HK-2 (cell line): ENCODE results near the gene MGLL.

Experiments used
- DNase-seq: peaks from one replicate; pipeline ENCODE4 v3.0.0-alpha.2; 2018; ENCODE audit not compliant: unreplicated experiment

The MGLL gene

DNA sequence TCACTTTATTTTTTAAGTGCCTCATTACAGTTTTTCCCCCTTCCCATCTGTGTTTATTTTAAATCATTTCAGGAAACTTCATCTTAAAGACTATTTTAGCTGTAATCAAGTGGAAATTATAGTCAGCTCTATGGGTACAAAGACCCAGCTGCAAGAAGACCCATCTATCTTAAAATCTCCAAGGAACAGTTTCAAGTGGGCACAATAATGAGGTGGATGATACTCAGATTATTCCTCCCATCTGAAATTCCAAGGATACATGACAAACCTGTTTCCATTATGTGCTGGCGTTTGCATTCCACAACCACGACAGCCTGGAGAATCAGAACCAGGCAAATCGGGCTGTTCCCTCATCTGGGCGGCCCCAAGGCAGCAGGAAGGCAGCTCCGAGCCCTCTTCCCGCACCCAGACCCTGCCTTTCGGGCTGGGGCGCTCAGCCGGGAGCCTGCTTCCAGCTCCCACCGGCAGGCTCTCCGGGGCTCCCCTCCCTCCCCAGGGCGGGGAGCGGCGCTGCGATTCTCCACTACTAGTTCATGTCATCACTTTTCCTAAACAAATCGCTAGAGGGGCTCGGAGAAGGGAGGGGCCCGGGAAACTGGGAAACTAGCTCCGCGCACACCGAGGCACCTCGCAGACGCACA lies at the start of gene MGLL:
MGLL (minus strand) TSS at position 475 of the 641 bp plus-strand sequence; CDS start at position 278, 197 bp downstream.
- peak; percentile 65 for DNase-seq

DNA sequence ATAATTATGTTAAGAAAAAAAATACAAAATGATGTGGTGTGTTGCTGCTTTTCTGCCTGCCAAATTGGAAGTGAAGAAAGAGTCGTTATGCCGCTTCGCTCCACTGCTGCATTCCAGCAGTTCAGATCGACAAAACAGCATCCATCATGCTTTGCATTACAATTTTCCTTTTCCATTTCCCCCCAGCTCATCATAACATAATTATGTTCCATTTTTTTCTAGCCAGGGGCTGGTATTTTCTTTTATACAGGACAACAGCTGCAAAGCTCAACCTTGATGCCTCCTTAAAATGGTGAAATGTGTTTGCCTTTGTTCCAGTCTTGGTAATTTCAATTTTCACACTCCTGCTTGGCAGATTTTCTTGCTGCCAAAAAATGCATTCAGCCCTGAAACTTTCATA lies 47.8 kb upstream of the MGLL start:
- DNase-seq: no peak

DNA sequence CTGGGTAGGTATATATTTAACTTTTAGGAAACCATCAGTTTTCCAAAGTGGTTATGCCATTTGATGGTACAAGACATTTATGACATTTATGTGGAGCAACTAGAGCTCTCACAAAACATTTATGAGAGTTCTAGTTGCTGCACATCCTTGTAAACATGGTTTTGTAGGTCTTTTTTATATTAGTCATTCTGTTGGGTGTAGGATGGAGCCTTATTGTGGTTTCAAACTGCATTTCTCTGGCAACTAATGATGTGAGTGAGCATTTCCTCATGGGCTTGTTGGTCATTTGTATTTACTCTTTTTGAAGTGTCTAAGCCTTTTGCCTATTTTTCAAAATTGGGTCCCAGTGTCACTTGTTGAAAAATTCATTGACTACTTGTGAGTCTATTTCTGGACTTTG lies 45.7 kb upstream of the MGLL start:
- no peak for DNase-seq

DNA sequence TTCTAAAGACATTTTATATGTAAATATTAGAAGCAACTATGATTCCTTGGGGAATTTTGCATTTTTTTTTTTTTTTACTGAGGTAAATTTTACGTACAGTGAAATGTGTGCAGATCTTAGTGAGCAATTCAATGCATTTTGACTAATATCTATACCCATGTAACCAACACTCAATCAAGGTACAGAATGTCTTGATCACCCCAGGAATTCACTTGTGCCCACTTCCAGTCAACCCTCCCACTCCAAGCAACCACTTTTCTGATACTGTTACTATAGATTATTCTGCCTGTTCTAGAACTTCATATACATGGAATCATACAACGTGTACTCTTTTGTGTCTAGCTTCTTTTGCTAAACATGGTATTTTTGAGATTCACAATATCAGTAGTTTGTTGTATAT lies 45.1 kb upstream of the MGLL start:
- no peak for DNase-seq

DNA sequence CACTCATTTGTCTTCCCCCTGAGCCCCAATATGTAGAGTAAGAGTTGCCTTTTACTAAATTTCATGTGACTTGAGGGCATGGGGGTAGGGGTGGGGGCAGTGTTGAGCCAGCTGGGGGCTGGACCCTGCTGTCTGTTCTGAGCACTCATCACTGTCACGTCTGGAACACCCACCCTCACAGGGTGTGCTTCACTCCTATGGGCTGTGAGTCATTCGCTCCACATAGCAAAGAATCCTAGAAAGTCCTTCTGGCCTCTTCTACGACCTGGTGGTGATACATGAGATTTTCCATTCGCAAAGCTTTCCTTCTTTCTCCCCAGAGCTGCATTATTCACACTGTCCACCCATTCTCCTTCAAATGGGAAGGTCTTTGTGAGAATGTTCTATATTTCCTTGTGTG lies 43.6 kb upstream of the MGLL start:
- DNase-seq: peak; percentile 33

DNA sequence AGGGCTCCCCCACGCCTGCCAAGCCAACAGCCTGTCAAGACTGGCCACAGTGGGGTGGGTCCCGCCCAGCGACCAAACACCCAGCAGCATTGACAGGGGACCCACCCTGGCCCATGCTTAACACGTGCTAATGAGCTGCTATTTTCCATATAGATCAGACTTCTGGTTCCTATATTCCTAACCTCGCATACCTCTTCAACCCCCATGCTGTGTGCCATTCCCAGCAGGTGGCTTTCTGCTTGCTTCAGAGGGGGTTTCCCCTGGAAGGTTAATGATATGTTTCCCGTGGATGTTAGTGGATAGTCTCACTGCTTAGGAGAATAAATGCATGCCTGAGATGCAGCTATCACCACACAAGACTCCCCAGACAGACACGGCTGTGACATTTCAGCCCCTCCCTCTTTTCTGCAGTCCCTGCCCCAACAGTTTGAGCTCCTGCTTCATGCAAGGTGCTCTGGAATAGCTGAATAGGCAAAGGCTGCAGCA lies 37.9 kb upstream of the MGLL start:
- DNase-seq: no peak

DNA sequence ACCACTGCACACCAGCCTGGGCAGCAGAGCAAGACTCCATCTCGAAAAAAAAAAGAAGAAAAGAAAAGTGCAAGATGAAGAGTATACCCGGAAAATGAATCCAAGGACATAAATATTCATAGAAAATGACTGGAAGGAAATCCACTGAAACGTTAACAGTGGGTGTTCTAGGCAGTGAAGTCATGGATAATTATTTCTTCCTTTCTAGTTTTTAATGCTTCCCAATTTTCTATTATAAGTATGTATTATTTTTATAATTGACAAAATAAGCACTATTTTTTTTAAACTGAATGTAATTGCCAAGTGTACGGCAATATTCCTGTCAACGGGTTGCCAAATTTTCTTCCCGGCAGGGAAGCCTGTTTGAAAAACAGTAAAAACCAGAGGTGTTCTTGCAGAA lies 37.4 kb upstream of the MGLL start:
- no peak for DNase-seq

DNA sequence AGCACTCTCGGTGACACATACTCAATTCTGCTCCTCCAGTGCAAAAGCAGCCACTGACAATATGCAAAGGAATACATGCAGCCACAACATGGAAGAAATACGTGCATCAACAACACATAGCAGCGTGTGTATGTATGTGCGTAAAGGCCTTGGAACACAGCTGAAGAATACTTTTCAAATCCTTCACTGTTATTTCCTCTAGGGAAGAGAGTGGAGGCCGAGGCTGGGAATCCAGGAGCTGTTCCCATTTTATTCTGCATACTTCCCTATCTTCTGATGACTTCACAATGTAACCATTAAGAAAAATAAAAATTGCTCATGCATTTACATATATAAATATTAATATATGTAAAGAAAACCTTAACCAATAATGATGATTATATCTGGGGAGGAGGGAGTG lies 36.6 kb upstream of the MGLL start:
- DNase-seq: no peak

DNA sequence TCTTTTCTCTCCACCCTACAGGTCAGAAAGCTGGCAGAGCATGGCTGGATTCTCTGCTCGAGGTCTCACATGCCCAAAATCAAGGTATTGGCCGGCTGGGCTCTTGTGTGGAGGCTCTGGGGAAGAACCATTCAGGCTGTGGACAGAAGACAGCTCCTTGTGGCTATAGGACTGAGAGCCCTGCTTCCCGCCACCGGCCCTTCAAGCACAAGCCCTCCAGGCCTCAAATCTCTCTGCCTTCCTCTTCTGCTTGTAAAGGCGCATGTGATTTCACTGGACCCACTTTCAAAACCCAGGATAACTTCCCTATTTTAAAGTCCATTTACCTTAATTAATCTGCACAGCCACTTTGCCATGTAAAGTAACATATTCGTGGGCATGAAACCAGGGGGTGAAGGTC lies 36.2 kb upstream of the MGLL start:
- DNase-seq: no peak

DNA sequence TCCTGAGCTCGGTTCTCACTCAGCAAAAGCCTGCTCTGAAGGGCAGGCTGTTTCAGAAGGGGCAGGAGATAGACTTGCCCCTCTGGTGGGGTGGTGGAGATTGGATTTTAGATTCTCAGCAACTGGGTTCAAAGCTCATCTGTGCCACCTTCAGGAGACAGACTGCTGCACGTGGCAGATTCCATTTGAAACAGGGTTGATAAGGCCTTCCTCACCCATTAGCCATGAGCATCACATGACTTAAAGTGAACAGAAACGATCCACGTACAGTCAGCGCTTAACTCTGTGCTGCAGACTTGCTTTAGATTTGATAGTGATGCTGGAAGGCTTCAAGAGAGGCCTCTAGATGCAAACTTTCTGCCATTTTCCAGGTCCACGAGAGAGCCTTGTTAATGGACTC lies 35.0 kb upstream of the MGLL start:
- no peak for DNase-seq

DNA sequence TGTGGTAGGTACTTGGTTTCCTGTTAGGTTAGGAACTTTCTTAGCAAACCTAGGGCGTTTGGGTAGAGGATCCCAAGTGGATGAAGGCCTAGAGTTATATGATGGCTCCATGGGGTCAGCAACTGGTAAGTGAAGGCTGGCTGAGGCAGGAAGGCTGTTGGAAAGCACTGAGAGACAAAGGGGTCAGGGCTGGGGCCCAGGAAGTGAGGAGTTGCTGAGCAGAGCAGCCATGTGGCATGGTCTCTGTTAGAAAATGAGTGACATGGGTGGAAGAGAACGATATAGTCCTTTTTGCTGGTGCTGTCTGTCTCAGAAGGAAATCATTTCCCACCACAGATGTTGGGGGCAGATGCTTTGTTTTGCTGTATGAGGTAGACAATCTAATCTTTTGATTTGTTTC lies 34.5 kb upstream of the MGLL start:
- no peak for DNase-seq

DNA sequence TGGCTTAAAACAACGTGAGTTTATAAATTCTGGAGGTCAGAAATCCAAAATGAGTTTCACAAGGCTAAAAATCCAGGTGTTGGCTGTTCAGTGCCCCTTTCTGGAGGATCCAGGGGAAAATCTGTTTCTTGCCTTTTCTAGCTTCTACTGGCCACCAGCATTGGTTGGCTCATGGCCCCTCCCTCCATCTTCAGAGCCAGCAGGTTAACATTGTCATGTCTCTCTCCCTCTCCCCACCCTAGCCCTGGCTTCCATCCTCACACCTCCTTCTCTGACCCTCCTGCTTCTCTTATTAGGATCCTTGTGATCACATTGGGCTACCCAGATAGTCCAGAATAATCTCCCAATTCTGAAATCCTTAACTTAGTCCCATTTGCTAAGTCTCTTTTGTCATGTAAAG lies 32.9 kb upstream of the MGLL start:
- no peak for DNase-seq

DNA sequence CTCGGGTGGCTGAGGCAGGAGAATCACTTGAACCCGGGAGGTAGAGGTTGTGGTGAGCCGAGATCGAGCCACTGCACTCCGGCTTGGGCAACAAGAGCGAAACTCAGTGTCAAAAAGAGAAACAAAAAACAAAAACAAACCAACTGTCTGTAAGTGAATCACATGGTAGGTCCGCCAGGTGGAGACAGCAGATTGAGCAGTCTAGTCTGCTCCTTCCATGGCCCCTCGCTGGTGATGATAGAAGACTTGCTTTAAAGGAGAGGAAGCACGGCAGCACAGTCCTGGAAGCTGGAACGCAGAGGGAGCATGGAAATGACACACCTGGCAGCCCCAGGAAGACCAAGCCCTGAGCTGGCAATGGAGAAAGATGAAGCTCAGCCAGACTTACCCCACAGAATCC lies 31.4 kb upstream of the MGLL start:
- no peak for DNase-seq

DNA sequence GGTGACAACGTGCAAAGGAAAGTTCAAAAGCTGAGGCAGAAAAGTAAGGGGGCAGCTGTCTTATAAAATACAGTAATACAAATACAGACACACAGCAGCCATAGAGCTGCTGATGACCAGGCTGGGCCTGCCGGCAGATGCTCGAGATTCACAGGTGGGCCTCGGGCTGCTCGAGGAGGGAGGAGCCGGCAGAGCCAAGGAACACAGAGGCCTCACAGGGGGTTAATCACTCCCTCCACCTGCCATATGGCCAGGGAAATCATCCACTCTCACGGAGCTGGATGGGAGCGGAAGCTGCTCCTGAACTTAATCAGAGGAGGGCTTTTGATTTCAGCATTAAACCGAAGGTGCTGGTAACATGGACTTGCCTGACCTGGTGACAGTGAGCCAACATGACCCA lies 29.6 kb upstream of the MGLL start:
- no peak for DNase-seq

DNA sequence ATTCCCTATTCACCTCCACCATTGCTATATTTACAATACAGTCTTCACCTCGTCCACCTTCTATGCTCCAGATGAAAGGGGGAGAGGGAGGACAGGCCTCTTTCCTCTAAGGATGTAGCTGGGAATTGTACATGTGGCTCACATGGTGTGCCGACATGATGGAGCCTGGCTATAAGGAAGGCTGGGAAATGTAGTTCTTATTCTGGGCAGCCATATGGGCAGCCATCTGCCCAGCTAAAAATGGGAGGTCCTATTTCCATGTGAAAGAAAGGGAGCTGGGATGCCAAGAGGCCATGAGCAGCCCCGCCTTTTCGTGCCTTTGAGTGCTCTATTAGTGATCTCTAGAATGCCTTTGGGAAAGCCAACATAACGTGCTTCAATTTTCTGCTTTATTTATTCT lies 27.1 kb upstream of the MGLL start:
- DNase-seq: no peak

DNA sequence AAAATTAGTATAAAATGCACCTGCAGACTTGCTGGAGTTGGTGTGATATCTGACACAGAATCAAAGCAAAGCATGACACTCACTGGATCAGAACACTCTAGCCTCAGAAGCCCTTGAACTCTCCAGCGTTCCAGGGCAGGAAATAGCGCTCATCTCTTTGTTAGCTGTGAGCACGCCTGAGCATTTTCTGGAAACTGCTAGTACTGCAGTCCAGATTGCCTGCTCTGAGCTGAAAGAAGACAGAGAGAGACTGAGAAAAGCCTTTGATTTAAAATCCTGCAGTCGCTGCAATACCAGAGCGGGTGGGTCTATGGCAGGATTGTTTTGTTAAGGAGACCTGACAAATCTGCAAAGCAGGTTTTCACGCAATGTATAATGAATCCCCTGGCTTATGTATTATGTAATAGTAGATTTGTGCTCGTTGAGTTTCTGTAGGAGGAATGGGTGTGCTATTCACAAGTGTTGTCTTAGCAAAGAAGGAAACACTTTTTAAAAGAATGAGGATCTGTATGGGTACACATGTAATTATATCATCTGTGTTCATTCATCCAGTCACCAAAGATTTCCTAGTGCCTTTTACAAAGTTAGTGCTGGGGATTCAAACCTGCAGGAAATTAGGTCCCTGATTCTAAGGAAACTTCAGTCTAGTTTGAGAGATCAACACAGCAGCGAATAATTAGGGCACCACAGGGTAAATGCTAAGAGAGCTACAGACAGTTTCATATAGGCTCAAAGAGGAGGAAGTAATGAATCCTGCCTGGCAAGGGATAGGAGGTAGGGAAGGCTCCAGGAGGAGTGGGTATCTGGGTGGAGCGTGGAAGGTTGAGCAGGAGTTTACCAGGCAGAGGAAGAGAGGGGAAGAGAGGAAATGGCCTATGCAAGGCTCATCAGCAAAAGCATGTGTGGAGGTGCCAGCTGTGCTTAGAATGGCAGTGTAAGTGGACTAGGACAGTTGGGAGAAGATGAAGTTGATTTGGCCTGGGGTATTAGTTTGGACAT lies 26.1 kb upstream of the MGLL start:
- DNase-seq: no peak

DNA sequence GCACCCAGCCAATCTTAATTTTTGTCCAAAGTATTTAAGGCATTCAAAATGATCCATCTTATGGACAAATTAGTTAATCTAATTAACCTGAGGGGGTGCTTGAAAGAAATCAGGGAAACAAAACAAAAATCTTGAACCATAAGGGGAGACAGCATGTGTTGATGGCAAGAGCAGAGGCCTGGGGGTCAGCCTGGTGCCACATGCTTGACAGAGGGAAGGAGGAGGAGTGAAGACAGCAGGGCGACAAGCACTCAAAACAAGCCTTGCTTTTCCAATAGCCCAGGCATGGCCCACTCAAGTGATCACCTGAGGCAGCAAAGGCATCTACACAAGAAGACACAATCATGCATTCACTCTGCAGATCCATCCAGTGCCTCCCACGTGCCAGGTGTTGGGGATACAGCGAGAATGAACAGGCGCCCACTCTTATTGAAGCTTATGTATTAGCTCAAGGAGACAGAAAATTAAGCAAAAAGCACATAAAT lies 25.0 kb upstream of the MGLL start:
- DNase-seq: no peak

DNA sequence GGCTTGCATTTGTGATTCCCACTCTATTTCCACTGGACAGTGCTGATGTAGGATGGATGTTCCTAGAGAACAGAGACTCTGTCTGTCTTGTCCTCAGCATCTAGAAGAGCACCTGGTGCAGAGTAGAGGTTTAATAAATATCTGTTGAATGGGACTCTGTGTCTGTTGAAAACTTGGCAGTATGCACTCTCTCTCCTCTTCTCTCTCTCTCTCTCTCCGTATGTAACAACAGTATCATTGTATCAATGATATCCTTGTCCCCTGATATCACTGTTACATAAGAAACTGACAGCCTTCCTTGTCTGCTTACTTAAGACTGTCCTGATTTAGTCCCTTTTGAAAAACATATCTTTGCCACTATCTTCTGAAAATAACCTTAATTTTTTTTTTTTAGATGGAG lies 24.3 kb upstream of the MGLL start:
- DNase-seq: no peak

DNA sequence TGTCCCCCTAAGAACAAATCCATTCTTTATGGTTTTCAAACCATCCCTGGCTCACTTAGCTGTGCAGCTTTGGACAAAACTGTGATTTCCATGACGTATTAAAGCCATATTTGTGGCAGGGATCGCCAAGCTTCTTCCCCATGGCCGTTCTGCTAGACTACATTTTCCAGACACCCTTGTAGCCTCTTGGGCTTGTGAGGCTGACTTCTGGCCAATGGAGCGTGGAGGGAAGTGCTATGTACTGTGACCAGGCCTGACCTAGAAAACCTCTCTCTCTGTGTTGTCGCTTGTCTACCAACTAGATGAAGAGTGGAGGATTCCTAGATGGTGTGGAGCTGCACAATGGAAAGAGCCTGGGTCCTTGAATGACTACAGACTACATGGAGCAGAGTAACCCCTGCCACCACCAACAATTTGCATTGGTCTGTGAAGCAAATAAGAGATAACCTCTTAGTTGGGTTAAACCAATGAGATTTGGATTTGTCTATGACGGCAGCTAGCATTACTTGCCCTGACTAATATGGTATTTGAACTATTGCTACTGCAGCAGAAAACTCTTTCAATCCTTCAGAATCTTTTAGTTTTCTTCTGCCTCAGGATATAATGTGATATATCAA lies 22.1 kb upstream of the MGLL start:
- no peak for DNase-seq

DNA sequence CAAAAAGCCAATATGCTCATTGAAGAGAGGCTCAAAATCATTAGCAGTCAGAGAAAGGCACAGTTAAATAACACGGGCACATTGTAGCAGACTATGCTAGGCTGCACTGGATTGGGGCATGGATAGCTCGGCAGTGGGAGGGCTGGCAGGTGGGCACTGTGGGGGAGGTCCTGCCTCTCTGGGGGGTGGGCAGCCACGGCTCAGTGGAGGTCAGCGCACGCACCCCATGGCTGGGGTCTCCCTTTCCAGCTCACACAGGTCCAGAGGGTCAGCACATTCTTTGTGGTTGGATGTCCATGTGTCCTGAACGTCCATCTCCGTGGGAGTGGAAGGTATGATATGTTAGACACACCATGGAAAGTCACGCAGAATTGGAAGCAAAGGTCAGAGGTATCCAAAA lies 18.4 kb upstream of the MGLL start:
- DNase-seq: no peak

DNA sequence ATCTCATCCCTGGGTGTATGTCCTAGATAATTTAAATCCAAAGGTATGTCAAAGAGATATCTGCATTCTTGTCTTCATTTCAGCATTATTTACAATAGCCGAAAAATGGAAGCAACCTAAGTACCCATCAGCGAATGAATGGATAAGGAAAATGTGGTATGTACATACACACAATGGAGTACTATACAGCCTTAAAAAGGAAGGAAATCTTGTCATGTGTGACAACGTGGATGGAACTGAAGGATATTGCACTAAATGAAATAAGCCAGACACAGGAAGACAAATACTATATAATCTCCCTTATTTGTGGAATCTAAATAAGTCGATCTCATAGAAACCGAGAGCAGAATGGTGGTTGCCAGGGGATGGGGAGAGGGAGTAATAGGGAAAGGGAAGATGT lies 16.8 kb upstream of the MGLL start:
- no peak for DNase-seq
